Stimulated activated memory B cell treated with anti-CD40 and anti-IgM and Interleukin-4, amounts not matched to agents 10 μg/mL and 1 μg/mL and 100 μg/mL, for 72 hours (primary cell): ENCODE measurements around the gene AGMO.
"Not testable (repeated sequence)": the region's sequence is repeated elsewhere in the genome, so short reads cannot be mapped to it uniquely, and the experiment has no call there.

Experiments used
- ATAC-seq: fragments of 150-1000 bp; cut with Tn5 transposase; 2 replicates; pipeline ENCODE4 v1.10.0; 2021
- H3K27ac Mint-ChIP-seq: one replicate; pipeline ENCODE4 v1.8.0; 2022; ENCODE audit warnings: mild to moderate bottlenecking, mixed read lengths
- H3K27me3 Mint-ChIP-seq: one replicate; pipeline ENCODE4 v1.8.0; 2022; ENCODE audit warnings: mixed read lengths
- H3K36me3 Mint-ChIP-seq: one replicate; pipeline ENCODE4 v1.8.0; 2022; ENCODE audit warnings: mixed read lengths
- H3K4me1 Mint-ChIP-seq: one replicate; pipeline ENCODE4 v1.8.0; 2022; ENCODE audit warnings: mixed read lengths
- H3K4me3 Mint-ChIP-seq: one replicate; pipeline ENCODE4 v1.8.0; 2022; ENCODE audit warnings: mild to moderate bottlenecking, moderate library complexity, mixed read lengths
- H3K9me3 Mint-ChIP-seq: one replicate; pipeline ENCODE4 v1.8.0; 2022; ENCODE audit warnings: mixed read lengths

AGMO gene

DNA sequence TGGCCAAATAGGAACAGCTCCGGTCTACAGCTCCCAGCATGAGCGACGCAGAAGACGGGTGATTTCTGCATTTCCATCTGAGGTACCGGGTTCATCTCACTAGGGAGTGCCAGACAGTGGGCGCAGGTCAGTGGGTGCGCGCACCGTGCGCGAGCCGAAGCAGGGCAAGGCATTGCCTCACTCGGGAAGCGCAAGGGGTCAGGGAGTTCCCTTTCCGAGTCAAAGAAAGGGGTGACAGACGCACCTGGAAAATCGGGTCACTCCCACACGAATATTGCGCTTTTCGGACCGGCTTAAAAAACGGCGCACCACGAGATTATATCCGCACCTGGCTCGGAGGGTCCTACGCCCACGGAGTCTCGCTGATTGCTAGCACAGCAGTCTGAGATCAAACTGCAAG is 14.5 kb downstream of the AGMO start:
- not testable (repeated sequence) for H3K4me1 Mint-ChIP-seq, H3K36me3 Mint-ChIP-seq, H3K27me3 Mint-ChIP-seq, H3K9me3 Mint-ChIP-seq, H3K4me3 Mint-ChIP-seq, H3K27ac Mint-ChIP-seq, ATAC-seq

DNA sequence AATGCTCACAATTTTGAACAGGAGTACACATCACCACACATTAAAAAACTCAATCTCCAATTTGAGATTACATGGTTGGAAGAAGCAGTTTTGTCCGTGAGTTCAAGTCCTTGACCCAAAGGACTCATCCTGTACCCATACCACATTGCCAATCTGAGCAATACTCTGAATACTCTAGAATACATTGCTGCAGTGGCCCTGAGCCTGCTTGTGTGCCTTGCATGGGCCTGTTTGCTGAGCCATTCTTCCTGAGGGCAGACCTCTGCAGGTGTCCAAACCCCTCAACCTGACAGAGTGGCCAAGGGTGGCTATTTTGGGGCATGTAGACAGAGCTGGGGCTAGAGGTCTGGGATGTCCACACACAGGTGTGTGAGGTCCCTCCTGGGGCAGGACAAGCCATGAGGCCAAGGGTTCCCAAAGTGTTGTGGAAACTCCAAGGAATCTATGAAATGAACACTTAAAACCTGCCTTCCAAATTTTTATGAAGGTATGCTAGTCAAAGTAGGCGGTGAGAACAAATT is 15.5 kb downstream of the AGMO start:
- Mint-ChIP-seq H3K27ac (no peak overlapping the region), H3K9me3 (no peaks in the 10 kb centered on the region), H3K36me3 (no peaks in the 10 kb centered on the region), H3K4me1 (no peaks in the 10 kb centered on the region), H3K4me3 (no peak overlapping the region), H3K27me3 (no peaks in the 10 kb centered on the region)
- ATAC-seq: peak; percentile 50

DNA sequence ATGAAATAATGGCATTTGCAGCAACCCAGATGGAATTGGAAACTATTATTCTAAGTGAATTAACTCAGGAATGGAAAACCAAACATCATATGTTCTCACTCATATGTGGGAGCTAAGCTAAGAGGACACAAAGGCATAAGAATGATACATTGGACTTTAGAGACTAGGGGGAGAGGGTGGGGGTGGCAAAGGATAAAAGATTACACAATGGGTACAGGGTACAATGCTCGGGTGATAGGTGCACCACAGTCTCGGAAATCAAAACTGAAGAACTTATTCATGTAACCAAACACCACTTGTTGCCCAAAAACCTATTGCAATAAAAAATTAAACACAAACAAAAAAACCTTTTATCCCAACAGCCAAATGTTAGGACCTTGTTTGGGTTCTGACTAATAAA is 17.8 kb downstream of the AGMO start:
- no peaks in the 10 kb centered on the region for H3K9me3 Mint-ChIP-seq
- H3K4me3 Mint-ChIP-seq: no peak overlapping the region
- ATAC-seq: no peak
- H3K27ac Mint-ChIP-seq: no peak overlapping the region
- no peaks in the 10 kb centered on the region for H3K4me1 Mint-ChIP-seq
- H3K27me3 Mint-ChIP-seq: no peaks in the 10 kb centered on the region
- no peaks in the 10 kb centered on the region for H3K36me3 Mint-ChIP-seq

DNA sequence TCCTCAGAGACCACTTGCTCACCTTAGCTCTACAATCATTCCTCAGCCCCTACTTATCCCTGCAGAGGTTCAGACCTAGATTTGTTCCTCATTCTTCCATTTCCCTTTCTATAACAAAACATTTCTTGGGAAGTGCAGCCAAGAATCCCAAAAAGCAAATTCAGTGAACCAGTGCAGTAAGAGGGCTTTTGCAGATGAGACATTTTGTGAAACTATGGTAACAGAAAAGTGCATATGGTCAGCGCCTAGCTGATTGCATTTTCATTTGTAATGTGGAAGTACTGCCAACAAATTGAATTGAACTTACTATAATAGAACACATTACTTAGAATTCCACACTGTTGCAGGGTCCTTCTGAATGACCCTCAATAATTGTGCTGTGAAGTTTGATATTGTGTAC is 18.6 kb downstream of the AGMO start:
- Mint-ChIP-seq H3K9me3 (no peaks in the 10 kb centered on the region), H3K36me3 (no peaks in the 10 kb centered on the region), H3K27ac (no peak overlapping the region), H3K27me3 (no peaks in the 10 kb centered on the region), H3K4me3 (no peak overlapping the region), H3K4me1 (no peaks in the 10 kb centered on the region)
- ATAC-seq: no peak

DNA sequence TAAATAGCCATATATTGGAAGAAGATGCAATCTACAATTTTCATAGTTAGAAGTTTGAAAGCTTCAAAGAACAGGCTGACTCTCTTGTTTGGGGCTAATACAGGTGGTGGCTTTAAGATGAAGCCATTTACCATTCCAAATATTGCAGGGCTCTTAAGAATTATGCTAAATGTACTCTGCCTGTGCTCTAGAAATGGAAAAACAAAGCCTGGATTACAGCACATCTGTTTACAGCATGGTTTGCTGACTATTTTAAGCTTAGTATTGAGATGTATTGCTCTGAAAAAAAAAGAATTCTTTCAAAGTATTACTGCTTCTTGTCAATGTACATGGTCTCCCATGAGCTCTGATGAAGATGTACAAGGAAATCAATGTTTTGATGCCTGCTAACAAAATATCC is 34.2 kb downstream of the AGMO start:
- no peak overlapping the region for H3K27ac Mint-ChIP-seq

DNA sequence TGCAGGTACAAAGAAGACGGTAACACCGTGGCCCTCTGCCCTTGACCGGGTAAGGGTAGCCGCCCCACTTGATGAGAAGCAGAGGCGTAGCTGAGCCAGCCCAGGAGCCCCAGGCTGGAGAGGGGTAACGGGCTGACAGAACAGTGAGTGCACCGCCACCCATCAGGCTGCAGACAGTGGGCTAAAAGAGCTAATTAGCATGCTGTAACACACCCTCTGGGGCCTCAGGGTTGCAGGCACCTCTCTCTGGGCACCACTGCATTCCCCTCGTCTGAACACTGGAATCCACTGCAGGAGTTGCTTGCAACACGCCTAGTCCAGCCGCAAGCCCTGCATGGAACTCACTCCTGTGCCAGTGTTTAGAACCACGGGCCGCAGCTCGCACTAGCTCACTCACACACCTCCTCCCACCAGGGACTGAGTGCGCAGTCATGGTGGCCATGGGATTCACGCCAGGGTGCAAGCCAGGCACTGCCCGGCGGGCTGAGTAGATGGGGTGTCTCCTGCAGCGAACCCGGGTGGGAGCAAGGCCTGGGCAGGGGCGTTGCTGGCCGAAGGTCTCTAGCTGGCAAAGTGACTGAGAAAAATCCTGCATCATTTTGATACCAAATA is 36.1 kb downstream of the AGMO start:
- Mint-ChIP-seq H3K9me3 (peaks cover 5% of the 10 kb centered on the region), H3K4me3 (no peak overlapping the region), H3K27me3 (no peaks in the 10 kb centered on the region), H3K36me3 (no peaks in the 10 kb centered on the region), H3K27ac (no peak overlapping the region), H3K4me1 (no peaks in the 10 kb centered on the region)
- no peak for ATAC-seq

More for the DNA sequence above, 34.2 kb downstream of the AGMO start:
- Mint-ChIP-seq H3K4me3 (no peak overlapping the region), H3K36me3 (no peaks in the 10 kb centered on the region), H3K27me3 (no peaks in the 10 kb centered on the region), H3K4me1 (no peaks in the 10 kb centered on the region), H3K9me3 (peaks cover 5% of the 10 kb centered on the region)
- ATAC-seq: no peak

DNA sequence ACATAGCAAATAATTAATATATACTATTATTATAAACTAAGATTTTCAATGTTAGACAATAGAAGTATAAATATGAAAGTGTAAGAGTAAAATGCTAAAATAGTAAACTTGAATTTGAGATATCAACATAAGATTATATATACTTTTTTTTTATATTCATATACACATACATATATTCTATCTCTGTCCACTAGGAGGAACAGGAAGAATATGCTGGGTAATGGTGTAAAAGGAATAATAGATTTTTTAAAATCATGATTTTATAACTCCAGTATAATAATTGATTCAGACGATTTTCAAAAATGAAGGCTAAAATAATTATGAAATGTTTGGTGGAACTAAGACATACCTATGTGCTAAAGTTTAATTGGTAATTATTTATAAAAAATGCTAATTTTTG is 37.7 kb downstream of the AGMO start:
- no peak overlapping the region for H3K4me3 Mint-ChIP-seq
- no peaks in the 10 kb centered on the region for H3K4me1 Mint-ChIP-seq
- no peak overlapping the region for H3K27ac Mint-ChIP-seq
- peaks cover 15% of the 10 kb centered on the region for H3K9me3 Mint-ChIP-seq
- no peaks in the 10 kb centered on the region for H3K27me3 Mint-ChIP-seq
- H3K36me3 Mint-ChIP-seq: no peaks in the 10 kb centered on the region
- ATAC-seq: no peak

DNA sequence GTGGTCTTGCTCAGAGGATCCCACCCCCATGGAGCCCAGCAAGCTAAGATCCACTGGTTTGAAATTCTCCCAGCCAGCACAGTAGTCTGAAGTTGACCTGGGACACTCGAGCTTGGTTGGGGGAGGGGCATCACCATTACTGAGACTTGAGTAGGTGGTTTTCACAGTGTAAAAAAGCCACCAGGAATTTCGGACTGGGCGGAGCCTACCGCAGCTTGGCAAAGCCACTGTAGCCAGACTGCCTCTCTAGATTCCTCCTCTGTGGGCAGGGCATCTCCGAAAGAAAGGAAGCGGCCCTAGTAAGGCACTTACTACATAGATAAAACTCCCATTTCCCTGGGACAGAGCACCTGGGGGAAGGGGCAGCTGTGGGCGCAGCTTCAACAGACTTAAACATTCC is 44.0 kb downstream of the AGMO start:
- not testable (repeated sequence) for H3K27me3 Mint-ChIP-seq, H3K4me3 Mint-ChIP-seq, ATAC-seq, H3K27ac Mint-ChIP-seq, H3K4me1 Mint-ChIP-seq, H3K36me3 Mint-ChIP-seq
- H3K9me3 Mint-ChIP-seq: peaks cover 13% of the 10 kb centered on the region

DNA sequence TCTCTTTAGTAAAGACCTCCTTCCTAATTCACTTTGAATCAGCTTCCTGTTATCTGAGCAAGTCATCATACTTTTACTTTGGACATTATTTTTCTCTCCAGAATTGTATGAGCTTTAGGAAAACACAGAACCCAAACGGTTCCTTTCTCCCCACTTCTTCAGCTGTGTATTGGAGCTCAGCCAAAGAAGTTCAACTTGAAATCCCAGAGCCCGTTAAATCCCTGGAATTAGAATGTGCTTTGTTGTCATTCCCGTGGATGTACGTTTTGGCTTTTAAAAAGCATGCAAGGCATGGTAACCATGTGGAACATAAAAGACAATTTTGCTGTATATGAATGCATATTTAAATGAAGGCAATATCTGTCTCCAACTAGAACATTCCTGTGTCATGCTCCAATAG is 46.6 kb downstream of the AGMO start:
- no peaks in the 10 kb centered on the region for H3K27me3 Mint-ChIP-seq
- no peak overlapping the region for H3K27ac Mint-ChIP-seq
- ATAC-seq: no peak
- H3K4me1 Mint-ChIP-seq: no peaks in the 10 kb centered on the region
- no peak overlapping the region for H3K4me3 Mint-ChIP-seq
- H3K9me3 Mint-ChIP-seq: peaks cover 8% of the 10 kb centered on the region
- no peaks in the 10 kb centered on the region for H3K36me3 Mint-ChIP-seq

DNA sequence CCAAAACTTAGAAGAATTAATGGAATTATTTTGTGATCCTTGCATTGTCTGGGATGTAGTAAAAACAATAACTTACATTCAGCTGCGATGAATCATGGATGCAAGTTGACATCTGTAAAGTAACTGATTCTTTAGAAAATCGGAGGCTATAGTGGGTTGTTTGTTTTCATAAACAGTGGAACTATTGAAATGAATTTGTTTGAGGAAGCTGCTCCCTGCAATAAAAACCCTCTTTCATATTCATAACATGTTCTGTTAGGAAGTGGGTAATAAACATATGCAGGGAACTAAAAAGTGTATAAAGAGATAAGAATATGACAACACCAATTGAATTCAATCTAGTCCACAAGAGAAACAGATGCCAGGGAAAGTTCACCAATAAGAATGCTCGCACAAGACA is 53.6 kb downstream of the AGMO start:
- no peaks in the 10 kb centered on the region for H3K27me3 Mint-ChIP-seq
- no peak overlapping the region for H3K27ac Mint-ChIP-seq
- no peaks in the 10 kb centered on the region for H3K9me3 Mint-ChIP-seq
- no peak for ATAC-seq
- H3K36me3 Mint-ChIP-seq: no peaks in the 10 kb centered on the region
- H3K4me3 Mint-ChIP-seq: no peak overlapping the region
- no peaks in the 10 kb centered on the region for H3K4me1 Mint-ChIP-seq

DNA sequence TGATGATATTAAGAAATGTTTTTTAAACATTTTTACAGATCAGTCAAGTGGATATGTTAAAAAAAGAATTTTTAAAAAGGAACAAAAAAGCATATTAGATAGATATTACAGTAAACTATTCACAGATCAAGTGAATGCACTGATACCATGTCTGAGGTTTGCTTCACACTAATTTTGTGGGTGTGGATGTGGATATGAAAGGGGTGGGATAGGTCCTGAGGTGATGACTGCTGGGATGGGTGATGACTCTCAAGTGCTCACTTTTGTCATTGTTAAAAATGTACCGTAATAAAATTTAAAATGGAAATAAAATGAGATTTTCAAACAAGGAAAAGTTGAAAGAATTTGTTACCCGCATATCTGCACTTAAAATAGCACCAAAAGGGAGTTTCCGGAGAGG is 54.1 kb downstream of the AGMO start:
- no peak for ATAC-seq
- Mint-ChIP-seq H3K27ac (no peak overlapping the region), H3K4me1 (no peaks in the 10 kb centered on the region), H3K4me3 (no peak overlapping the region), H3K9me3 (no peaks in the 10 kb centered on the region), H3K36me3 (no peaks in the 10 kb centered on the region), H3K27me3 (no peaks in the 10 kb centered on the region)

DNA sequence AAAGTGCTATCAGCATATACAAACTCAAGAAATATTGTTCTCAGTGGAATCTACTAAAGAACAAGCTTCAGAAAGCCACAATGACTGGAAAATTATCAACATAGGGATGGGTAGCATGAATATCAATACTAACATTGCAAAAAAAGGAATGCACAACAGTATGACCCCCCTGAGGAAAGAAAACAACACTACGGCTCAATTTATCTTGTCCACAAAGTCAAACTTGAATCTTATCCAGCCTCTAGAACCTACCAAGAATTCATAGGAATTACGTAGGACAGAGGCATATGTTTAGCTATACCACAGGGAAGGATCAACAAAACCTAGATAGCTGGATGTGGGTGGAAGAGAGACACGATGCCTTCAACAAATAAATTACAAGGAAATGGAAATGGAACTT is 54.6 kb downstream of the AGMO start:
- Mint-ChIP-seq H3K36me3 (no peaks in the 10 kb centered on the region), H3K9me3 (no peaks in the 10 kb centered on the region), H3K4me1 (no peaks in the 10 kb centered on the region), H3K4me3 (no peak overlapping the region), H3K27me3 (no peaks in the 10 kb centered on the region), H3K27ac (no peak overlapping the region)
- no peak for ATAC-seq

DNA sequence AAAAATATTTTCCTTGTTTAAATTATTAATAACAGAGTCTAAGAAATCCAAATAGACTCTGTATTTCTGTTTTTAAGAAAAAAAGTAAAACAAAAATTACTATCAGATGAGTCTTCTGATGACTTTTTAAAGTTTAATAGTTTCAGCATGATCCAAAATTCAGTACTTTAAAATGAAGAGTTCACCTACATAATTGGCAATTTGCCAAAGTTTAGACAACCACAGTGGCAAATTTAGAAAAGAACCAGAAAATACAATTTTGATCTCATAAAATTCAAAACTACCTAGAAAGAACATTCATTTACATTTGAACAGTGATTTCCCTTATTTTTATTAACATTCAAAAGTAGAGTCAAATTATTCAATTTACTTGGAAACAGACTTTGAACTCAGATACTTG is 56.1 kb downstream of the AGMO start:
- Mint-ChIP-seq H3K27me3 (no peaks in the 10 kb centered on the region), H3K4me3 (no peak overlapping the region), H3K27ac (no peak overlapping the region), H3K9me3 (no peaks in the 10 kb centered on the region), H3K4me1 (no peaks in the 10 kb centered on the region), H3K36me3 (no peaks in the 10 kb centered on the region)
- ATAC-seq: no peak

DNA sequence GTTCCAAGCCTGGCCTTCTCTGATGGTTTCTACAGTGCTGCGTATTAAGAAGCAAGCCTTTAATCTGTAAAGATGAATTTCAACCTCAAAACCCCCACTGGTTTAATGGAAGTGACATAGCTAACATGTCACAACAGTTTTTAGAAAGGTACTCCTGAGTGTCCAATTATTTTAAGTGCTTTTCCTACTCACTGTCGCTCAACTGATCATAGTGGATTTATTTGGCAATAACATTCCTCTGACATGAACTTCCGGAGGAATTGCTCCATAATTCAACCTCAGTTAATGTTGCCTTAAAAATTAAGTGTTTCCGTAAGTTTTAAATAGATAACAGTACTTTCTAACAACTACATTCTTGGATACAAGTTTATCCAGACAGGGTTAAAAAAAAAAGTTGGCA is 57.5 kb downstream of the AGMO start:
- Mint-ChIP-seq H3K36me3 (no peaks in the 10 kb centered on the region), H3K27me3 (no peaks in the 10 kb centered on the region), H3K4me1 (no peaks in the 10 kb centered on the region), H3K27ac (no peak overlapping the region), H3K4me3 (no peak overlapping the region), H3K9me3 (no peaks in the 10 kb centered on the region)
- no peak for ATAC-seq

DNA sequence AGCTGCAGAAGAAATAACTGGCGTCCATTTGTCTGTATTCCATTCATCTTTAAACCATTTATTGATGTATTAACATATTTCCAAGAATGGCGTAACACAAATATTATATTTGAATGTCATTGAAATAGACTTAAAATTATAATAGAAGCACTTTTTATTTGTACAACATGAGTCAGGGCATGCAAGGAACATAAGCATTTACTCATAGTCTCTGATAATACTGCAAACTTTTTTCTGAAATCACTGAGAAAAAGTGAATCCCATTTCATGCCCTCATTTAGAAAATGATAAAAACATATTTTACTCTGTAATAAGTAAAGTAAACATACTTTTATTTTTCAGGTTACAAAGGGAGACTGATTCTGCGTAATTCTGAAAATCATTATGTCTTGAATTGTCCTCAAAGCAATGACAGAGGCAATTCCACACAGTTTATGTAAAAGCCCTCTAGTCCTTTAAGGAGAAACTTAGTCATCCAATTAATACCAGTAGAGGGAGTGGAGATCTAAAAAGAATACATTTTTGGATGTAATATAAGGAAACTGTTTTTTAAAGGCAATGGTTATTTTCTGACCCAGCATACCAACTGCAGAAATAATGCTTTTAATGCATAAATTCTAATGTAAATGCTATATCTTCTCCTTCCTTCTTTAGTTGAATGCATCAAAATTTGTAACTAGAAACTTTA is 58.1 kb downstream of the AGMO start:
- H3K9me3 Mint-ChIP-seq: no peaks in the 10 kb centered on the region
- H3K4me1 Mint-ChIP-seq: no peaks in the 10 kb centered on the region
- no peaks in the 10 kb centered on the region for H3K36me3 Mint-ChIP-seq
- H3K27me3 Mint-ChIP-seq: no peaks in the 10 kb centered on the region
- no peak overlapping the region for H3K4me3 Mint-ChIP-seq
- H3K27ac Mint-ChIP-seq: no peak overlapping the region
- no peak for ATAC-seq

DNA sequence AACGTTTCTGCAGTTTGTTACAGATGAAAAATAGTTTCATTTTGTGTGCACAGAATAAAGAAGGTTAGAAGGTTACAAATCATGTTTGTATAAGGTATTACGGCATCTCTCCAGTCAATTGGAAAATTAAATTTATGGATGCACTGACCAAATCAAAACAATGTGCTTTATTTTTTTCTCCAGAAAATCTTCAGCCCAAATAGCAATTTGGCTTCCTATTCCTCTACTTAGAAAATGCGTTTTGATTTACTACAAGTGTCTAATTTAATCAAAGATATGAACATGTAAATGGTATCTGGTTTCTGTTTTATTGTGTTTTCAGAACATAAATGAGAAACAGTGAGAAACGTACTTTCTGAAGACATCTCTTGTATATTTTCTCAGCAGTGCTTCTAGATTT is 63.4 kb downstream of the AGMO start:
- Mint-ChIP-seq H3K4me1 (no peaks in the 10 kb centered on the region), H3K4me3 (no peak overlapping the region), H3K27ac (no peak overlapping the region), H3K27me3 (no peaks in the 10 kb centered on the region), H3K9me3 (peaks cover 4% of the 10 kb centered on the region), H3K36me3 (no peaks in the 10 kb centered on the region)
- no peak for ATAC-seq
